HCT116 (cell line): ENCODE results near the gene GP1BA. TPM values are rescaled to one million over a fixed set of nuclear protein-coding genes. Genes with fewer than 3 reads are reported as not detected.

ENCODE experiments used
- ATAC-seq: fragments of 200-7000 bp; cut with Tn5 transposase; 2 replicates; pipeline ENCODE4 v1.9.1; 2020; ENCODE audit warnings: mild to moderate bottlenecking, moderate library complexity
- BruUV-seq: library from RNA; stranded (reverse); fragments of 400-500 nt; replicated peaks from 2 replicates; lab custom pipeline; 2021; lab: Mats Ljungman, UMichigan
- CTCF ChIA-PET: fragments of 300-600 bp; sonication (Branson Sonifier 250); formaldehyde crosslinking; loops from one replicate; lab custom pipeline; 2021; ENCODE audit warnings: antibody characterized with exemption; lab: Charles Lee
- POLR2A ChIA-PET: fragments of 300-600, 350-600 bp; sonication (Branson Sonifier 250); formaldehyde crosslinking; loops from one replicate; lab custom pipeline; 2021; ENCODE audit warnings: antibody characterized with exemption; lab: Charles Lee
- RAD21 ChIA-PET, 2 experiments: fragments of 300-600 bp; sonication (Branson Sonifier 250); formaldehyde crosslinking; loops; one replicate each; lab custom pipeline; 2023; ENCODE audit warnings: low total read pairs in 2 of 2; ENCODE audit not compliant: uncharacterized antibody in 2 of 2, unreplicated experiment in 2 of 2, low non-redundant PET in 1 of 2; lab: Charles Lee
- DNase-seq: peaks from one replicate; pipeline ENCODE4 v3.0.0-alpha.2; 2010; ENCODE audit warnings: low read depth, low spot score
- H2AFZ ChIP-seq: fragments of 200-600 bp; shearing (Covaris generic), sonication (generic); 2 replicates; pipeline ENCODE4 v1.6.1; 2017; ENCODE audit warnings: low read depth, mixed run types, mixed read lengths, antibody characterized with exemption, low read length; ENCODE audit not compliant: poor library complexity, severe bottlenecking
- H3K27ac ChIP-seq: 2 replicates; pipeline ENCODE4 v1.5.1; 2012; ENCODE audit warnings: low read depth, low read length
- H3K27me3 ChIP-seq: fragments of 200-600 bp; sonication (generic); 2 replicates; pipeline ENCODE4 v1.6.1; 2016; ENCODE audit warnings: mixed run types, low read length, mixed read lengths; ENCODE audit not compliant: insufficient read depth
- H3K36me3 ChIP-seq, 2 experiments: fragments of 200-500 bp in 1 of 2; fragments of 200-600 bp in 1 of 2; sonication (Bioruptor generic) in 1 of 2; sonication (generic) in 1 of 2; 2 replicates each; pipeline versions ENCODE4 v1.5.1 to v1.6.1; 2014 to 2016; ENCODE audit warnings: low read length in 2 of 2, inconsistent platforms in 1 of 2, mixed read lengths in 1 of 2, mixed run types in 1 of 2; ENCODE audit not compliant: insufficient read depth in 2 of 2, control insufficient read depth in 1 of 2
- H3K4me1 ChIP-seq, 2 experiments: fragments of 200-600 bp in 1 of 2; sonication (generic) in 1 of 2; 2 replicates each; pipeline versions ENCODE4 v1.5.1 to v1.6.1; 2012 to 2017; ENCODE audit warnings: low read length in 2 of 2, inconsistent platforms in 1 of 2, mild to moderate bottlenecking in 1 of 2, mixed read lengths in 1 of 2, mixed run types in 1 of 2, moderate library complexity in 1 of 2; ENCODE audit not compliant: insufficient read depth in 2 of 2, control insufficient read depth in 1 of 2
- H3K4me2 ChIP-seq: fragments of 200-600 bp; sonication (generic); 2 replicates; pipeline ENCODE4 v1.6.1; 2017; ENCODE audit warnings: mixed run types, low read length, mixed read lengths
- H3K4me3 ChIP-seq, 2 experiments: fragments of 200-600 bp in 1 of 2; sonication (generic) in 1 of 2; replicated peaks in 1 of 2; 2 replicates each; pipeline ENCODE4 v1.5.1; 2011 to 2016; ENCODE audit warnings: low read length in 2 of 2, control low read depth in 1 of 2, low read depth in 1 of 2, mild to moderate bottlenecking in 1 of 2, mixed read lengths in 1 of 2, mixed run types in 1 of 2
- H3K79me2 ChIP-seq: fragments of 200-600 bp; sonication (generic); 2 replicates; pipeline ENCODE4 v1.6.1; 2017; ENCODE audit warnings: mild to moderate bottlenecking, mixed run types, low read length, moderate library complexity, mixed read lengths; ENCODE audit not compliant: insufficient read depth
- H3K9ac ChIP-seq: fragments of 200-600 bp; sonication (generic); 2 replicates; pipeline ENCODE4 v1.6.1; 2016; ENCODE audit warnings: low read length, mixed read lengths
- H3K9me2 ChIP-seq: fragments of 200-600 bp; sonication (generic), shearing (Covaris generic); 2 replicates; pipeline ENCODE4 v1.6.1; 2017; ENCODE audit warnings: mixed run types, mild to moderate bottlenecking, moderate library complexity; ENCODE audit not compliant: insufficient read depth
- H3K9me3 ChIP-seq, 2 experiments: fragments of 200-500 bp in 1 of 2; fragments of 200-600 bp in 1 of 2; sonication (Bioruptor generic) in 1 of 2; sonication (generic) in 1 of 2; 2 replicates each; pipeline ENCODE4 v1.6.1; 2014 to 2017; ENCODE audit warnings: low read length in 2 of 2, mixed read lengths in 2 of 2, inconsistent platforms in 1 of 2, low read depth in 1 of 2, mild to moderate bottlenecking in 1 of 2, mixed run types in 1 of 2, moderate library complexity in 1 of 2; ENCODE audit not compliant: control insufficient read depth in 1 of 2, insufficient read depth in 1 of 2
- H4K20me1 ChIP-seq: fragments of 200-600 bp; sonication (generic), shearing (Covaris generic); 2 replicates; pipeline ENCODE4 v1.6.1; 2017; ENCODE audit warnings: mixed run types, mild to moderate bottlenecking, moderate library complexity; ENCODE audit not compliant: insufficient read depth
- CBX3 ChIP-seq: IDR thresholded peaks from 2 replicates; pipeline ENCODE4 v1.6.1; 2012; ENCODE audit warnings: low read depth
- CTCF ChIP-seq, 3 experiments: fragments of 200-600 bp in 1 of 3; sonication (generic) in 1 of 3; IDR thresholded peaks in 2 of 3; conservative IDR thresholded peaks in 1 of 3; 2 replicates each; pipeline ENCODE4 v1.5.1; 2012 to 2017; ENCODE audit warnings: low read depth in 2 of 3, low read length in 2 of 3, antibody characterized with exemption in 1 of 3, borderline replicate concordance in 1 of 3, control low read depth in 1 of 3, mild to moderate bottlenecking in 1 of 3, mixed read lengths in 1 of 3, mixed run types in 1 of 3, moderate library complexity in 1 of 3; ENCODE audit not compliant: insufficient read depth in 1 of 3
- EZH2 ChIP-seq: fragments of 200-600 bp; sonication (generic); IDR thresholded peaks from 2 replicates; pipeline ENCODE4 v1.6.1; 2017; ENCODE audit warnings: antibody characterized with exemption, mixed run types
- MAX ChIP-seq: IDR thresholded peaks from 2 replicates; pipeline ENCODE4 v1.6.1; 2012
- POLR2A ChIP-seq: IDR thresholded peaks from 2 replicates; pipeline ENCODE4 v1.7.0; 2011; ENCODE audit warnings: borderline replicate concordance; ENCODE audit not compliant: insufficient read depth, insufficient read length; ENCODE audit errors: extremely low read depth
- POLR2AphosphoS5 ChIP-seq: IDR thresholded peaks from 2 replicates; pipeline ENCODE4 v1.6.1; 2011; ENCODE audit warnings: mild to moderate bottlenecking, low read depth, low read length, moderate library complexity
- SP1 ChIP-seq: IDR thresholded peaks from 2 replicates; pipeline ENCODE4 v1.6.1; 2012; ENCODE audit warnings: low read depth
- TCF7L2 ChIP-seq: IDR thresholded peaks from 2 replicates; pipeline ENCODE4 v1.7.0; 2011; ENCODE audit warnings: borderline replicate concordance, inconsistent platforms; ENCODE audit not compliant: insufficient read depth, insufficient read length; ENCODE audit errors: extremely low read depth
- YY1 ChIP-seq: IDR thresholded peaks from 2 replicates; pipeline ENCODE4 v1.6.1; 2011; ENCODE audit warnings: low read length, low read depth, moderate library complexity, mild to moderate bottlenecking; ENCODE audit not compliant: insufficient replicate concordance; ENCODE audit errors: extremely low read depth
- ZNF274 ChIP-seq: fragments of 200-500 bp; sonication (Bioruptor generic); IDR thresholded peaks from 2 replicates; pipeline ENCODE4 v1.6.1; 2014; ENCODE audit warnings: mild to moderate bottlenecking, low read depth, low read length, inconsistent platforms
- intact Hi-C: fragments of 100-400 bp; cut with micrococcal nuclease; formaldehyde crosslinking; loops from 2 replicates; pipeline ENCODE4 v1.10.0; 2022
- total RNA-seq: library from RNA; stranded (reverse); gene quantifications from one replicate; pipeline ENCODE4 v1.2.1, GENCODE V29; 2021; ENCODE audit not compliant: unreplicated experiment

The GP1BA gene
- total RNA-seq, 1 experiment from 2014 or later, result not detected

DNA sequence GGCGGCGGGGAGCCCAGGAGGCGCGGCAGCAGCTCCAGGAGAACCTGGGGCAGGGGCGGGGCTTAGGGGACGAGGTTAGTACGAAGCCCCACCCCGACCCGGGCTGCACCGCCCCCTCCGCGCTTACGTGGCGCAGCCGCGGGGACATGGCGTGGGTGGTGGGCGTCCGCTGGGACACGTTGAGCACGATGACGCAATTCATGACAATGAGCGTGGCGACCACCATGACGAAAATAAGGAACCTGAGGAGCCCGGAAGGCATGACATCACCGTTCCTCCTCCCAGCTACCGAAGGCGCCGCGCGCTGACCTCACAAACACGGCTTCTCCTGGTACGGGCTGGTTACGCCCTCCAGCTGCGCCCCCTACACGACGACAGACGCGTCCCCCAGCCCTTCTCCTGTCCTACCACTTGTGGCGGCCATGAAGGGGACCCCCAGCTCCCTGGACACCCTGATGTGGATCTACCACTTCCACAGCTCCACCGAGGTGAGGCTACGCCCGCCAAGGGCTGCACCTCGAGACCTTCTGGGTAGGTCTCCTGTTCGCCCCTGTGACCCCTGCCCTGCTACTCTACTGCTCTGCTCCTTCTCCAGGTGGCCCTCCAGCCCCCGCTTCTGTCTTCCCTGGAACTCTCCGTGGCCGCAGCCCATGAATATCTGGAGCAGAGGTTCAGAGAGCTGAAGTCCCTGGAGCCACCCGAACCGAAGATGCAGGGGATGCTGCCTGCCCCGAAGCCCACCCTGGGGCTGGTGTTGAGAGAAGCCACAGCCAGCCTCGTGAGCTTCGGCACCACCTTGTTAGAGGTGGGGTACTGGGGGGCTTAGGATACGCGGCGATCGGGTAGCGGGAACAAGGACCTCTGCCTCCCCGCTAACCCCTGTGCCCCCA lies 32.5 kb upstream of the GP1BA start, which contains the start of gene C17orf107 (continued):
- no peak for TF ChIP-seq EZH2

- Histone ChIP-seq H2AFZ (no peak overlapping the region), H3K27me3 (no peaks in the 10 kb centered on the region), H3K4me3 (no peak overlapping the region), H3K9me3 (no peaks in the 10 kb centered on the region), H3K79me2 (no peaks in the 10 kb centered on the region), H3K27ac (no peak overlapping the region), H3K9me2 (no peaks in the 10 kb centered on the region), H3K9ac (no peak overlapping the region), H3K4me2 (no peak overlapping the region), H3K36me3 (peaks cover 4 to 11% of the 10 kb centered on the region in 2 experiments; a peak in 3 of 4 replicates), H4K20me1 (no peaks in the 10 kb centered on the region), H3K4me1 (peaks cover 10 to 14% of the 10 kb centered on the region in 2 experiments)
- intact Hi-C loops, result no loop called here
- TF ChIP-seq SP1, result no peak
- no peak for TF ChIP-seq POLR2AphosphoS5
- TF ChIP-seq YY1, result no peak
- no peak for TF ChIP-seq MAX
- TF ChIP-seq TCF7L2, result no peak
- no peak for TF ChIP-seq POLR2A
- no peak for TF ChIP-seq ZNF274
- TF ChIP-seq CBX3, result no peak
- TF ChIP-seq CTCF (IDR thresholded peaks at IDR 0.05 in 2 of 3, conservative IDR thresholded peaks at IDR 0.05 in 1 of 3; ENCODE audit: borderline replicate concordance in 1 of 3, insufficient read depth in 1 of 3, low read depth in 2 of 3, low read length in 2 of 3), result no peak
- no peak for DNase-seq
- no TSS peak for BruUV-seq
- ChIA-PET CTCF (interaction anchor here (1.0 kb wide), 1 partner anchor 110 kb away, joined by 3 read pairs; no protein-coding TSS in a partner anchor), POLR2A (no interaction called here), RAD21 (no interaction called here)
- no peak for ATAC-seq
These were observed 31.6 kb upstream of the GP1BA start for GRCh38 chr17:4900231-4901107.
